GM12878 (cell line): Measurements from ENCODE around the gene MICA. TPM values are rescaled to one million over a fixed set of nuclear protein-coding genes. Genes with fewer than 3 reads are reported as not detected.

Experiments used
- GABPA ChIP-seq: IDR thresholded peaks from 2 replicates; pipeline ENCODE4 v1.6.1; 2014; ENCODE audit warnings: antibody characterized with exemption, low read depth, mild to moderate bottlenecking, inconsistent platforms
- IRF4 ChIP-seq: IDR thresholded peaks from 2 replicates; pipeline ENCODE4 v1.6.1; 2011; ENCODE audit warnings: low read depth, low read length
- MAX ChIP-seq: IDR thresholded peaks from 2 replicates; pipeline ENCODE4 v1.6.1; 2012; ENCODE audit warnings: low read depth, low read length, improper control_type of control experiment
- NR2C1 ChIP-seq: fragments of 450-650 bp; IDR thresholded peaks from 2 replicates; pipeline ENCODE4 v1.6.1; 2017; ENCODE audit warnings: antibody characterized with exemption, mild to moderate bottlenecking, moderate library complexity
- SIN3A ChIP-seq: IDR thresholded peaks from 2 replicates; pipeline ENCODE4 v1.6.1; 2012; ENCODE audit warnings: low read depth, low read length, improper control_type of control experiment
- SUPT20H ChIP-seq: IDR thresholded peaks from 2 replicates; pipeline ENCODE4 v1.6.1; 2011; ENCODE audit warnings: low read depth, mild to moderate bottlenecking, low read length, moderate library complexity, borderline replicate concordance; ENCODE audit not compliant: control insufficient read depth
- ZBTB11 ChIP-seq: fragments of 450-650 bp; formaldehyde crosslinking; IDR thresholded peaks from 2 replicates; pipeline ENCODE4 v1.5.0; 2022; ENCODE audit warnings: mild to moderate bottlenecking, missing genetic modification characterization
- ZBTB40 ChIP-seq: fragments of 450-650 bp; IDR thresholded peaks from 2 replicates; pipeline ENCODE4 v1.6.1; 2016; ENCODE audit warnings: mild to moderate bottlenecking, moderate library complexity, borderline replicate concordance
- polyA plus RNA-seq, 11 experiments: library from polyadenylated mRNA; depleted of rRNA in 4 of 11; unstranded in 6 of 11; stranded (reverse) in 5 of 11; fragments of >200 nt; fragmentation: Nextera tagmentation in 4 of 11; fragmentation: Illumina TruSeq in 1 of 11; extraction: Ambion mirVana in 4 of 11; extraction: Trizol in 1 of 11; gene quantifications; 1 replicate in 1 of 11; 2 replicates in 10 of 11; pipeline versions ENCODE4 v1.2.1 to v1.2.3, GENCODE V29; 2011 to 2016; ENCODE audit warnings: inconsistent platforms in 2 of 11, missing spikeins in 2 of 11, low read depth in 1 of 11
- total RNA-seq, 4 experiments: library from RNA; depleted of rRNA in 3 of 4; stranded (reverse); fragments of >200 nt in 3 of 4; fragmentation: Illumina TruSeq in 1 of 4; extraction: Trizol in 1 of 4; gene quantifications; 2 replicates each; pipeline versions ENCODE4 v1.2.1 to v1.2.3, GENCODE V29; 2013 to 2021
- TF ChIP-seq, protein P1 (sequence below): IDR thresholded peaks from 2 replicates; pipeline ENCODE4 v1.6.1; 2012; ENCODE audit warnings: low read depth, low read length, improper control_type of control experiment

The MICA gene
- total and polyA plus RNA-seq, 10 of the 15 experiments (the other 5 are each of a cell fraction or from before 2014, with no cell fraction given): 3.6 to 10.5 (median 6.9) TPM

DNA sequence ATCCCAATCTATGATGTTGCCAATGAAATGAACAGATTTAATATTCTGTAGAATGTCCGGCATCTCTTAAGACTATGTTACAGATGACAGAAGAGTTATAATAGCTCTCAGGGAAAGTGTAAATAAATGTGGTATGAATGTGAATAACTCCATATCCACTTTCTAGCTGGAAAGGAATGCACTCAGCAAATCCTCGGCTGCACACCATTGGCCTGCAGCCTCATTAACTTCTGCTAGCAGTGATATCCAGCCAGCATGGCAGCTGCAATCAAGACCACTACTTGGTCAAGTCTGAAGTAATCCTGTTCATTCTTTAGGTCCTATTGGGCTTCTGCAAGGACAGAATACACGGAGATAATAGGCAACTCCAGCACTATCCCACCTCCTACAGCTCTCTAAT lies 17.3 kb upstream of the MICA start (continued):
- TF ChIP-seq ZBTB11 (CRISPR knock-in tag): no peak
- no peak for TF ChIP-seq ZBTB40
- TF ChIP-seq GABPA: no peak
- TF ChIP-seq SUPT20H: no peak
- no peak for TF ChIP-seq MAX
- TF ChIP-seq NR2C1: no peak
- TF ChIP-seq, protein P1, sequence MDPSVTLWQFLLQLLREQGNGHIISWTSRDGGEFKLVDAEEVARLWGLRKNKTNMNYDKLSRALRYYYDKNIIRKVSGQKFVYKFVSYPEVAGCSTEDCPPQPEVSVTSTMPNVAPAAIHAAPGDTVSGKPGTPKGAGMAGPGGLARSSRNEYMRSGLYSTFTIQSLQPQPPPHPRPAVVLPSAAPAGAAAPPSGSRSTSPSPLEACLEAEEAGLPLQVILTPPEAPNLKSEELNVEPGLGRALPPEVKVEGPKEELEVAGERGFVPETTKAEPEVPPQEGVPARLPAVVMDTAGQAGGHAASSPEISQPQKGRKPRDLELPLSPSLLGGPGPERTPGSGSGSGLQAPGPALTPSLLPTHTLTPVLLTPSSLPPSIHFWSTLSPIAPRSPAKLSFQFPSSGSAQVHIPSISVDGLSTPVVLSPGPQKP: no peak
- TF ChIP-seq IRF4: no peak
- no peak for TF ChIP-seq SIN3A
- TF ChIP-seq, all 136 proteins: peak for 0
